Esophagus squamous epithelium (tissue), 5 donors: ENCODE data around the gene KPNA2. TPM values are rescaled to one million over a fixed set of nuclear protein-coding genes. Genes with fewer than 3 reads are reported as not detected.
"Not testable (repeated sequence)": the region's sequence is repeated elsewhere in the genome, so short reads cannot be mapped to it uniquely, and the experiment has no call there.

Source experiments
- DNase-seq: peaks from one replicate; lab custom pipeline; 2025; lab: John Stamatoyannopoulos, UW
- H3K27ac ChIP-seq, 4 donors: fragments of 200-600 bp; sonication (generic); one replicate each; pipeline ENCODE4 v1.5.1; 2016 to 2019; ENCODE audit warnings: mild to moderate bottlenecking in 1 of 4
- H3K27me3 ChIP-seq, 4 donors: fragments of 200-600 bp; sonication (generic); 1 replicate in 3 of 4; 2 replicates in 1 of 4; pipeline versions ENCODE4 v1.5.1 to v1.6.0; 2017 to 2021; ENCODE audit warnings: antibody characterized with exemption in 1 of 4
- H3K36me3 ChIP-seq, 3 donors: fragments of 200-600 bp; sonication (generic); one replicate each; pipeline ENCODE4 v1.5.1; 2016 to 2019
- H3K4me1 ChIP-seq, 3 donors: fragments of 200-600 bp; sonication (generic); one replicate each; pipeline ENCODE4 v1.5.1; 2017 to 2019
- H3K4me3 ChIP-seq, 4 donors: fragments of 200-600 bp; sonication (generic); 1 replicate in 3 of 4; 2 replicates in 1 of 4; pipeline ENCODE4 v1.5.1; 2016 to 2019; ENCODE audit warnings: mild to moderate bottlenecking in 2 of 4, moderate library complexity in 1 of 4
- H3K9me3 ChIP-seq, 3 donors: fragments of 200-600 bp; sonication (generic); one replicate each; pipeline ENCODE4 v1.5.1; 2016 to 2019
- CTCF ChIP-seq, 6 experiments: fragments of 450-650 bp in 4 of 6; fragments of 200-600 bp in 2 of 6; sonication (generic) in 2 of 6; IDR thresholded peaks; one replicate each; pipeline ENCODE4 v1.5.1; 2016 to 2019; ENCODE audit warnings: antibody characterized with exemption in 6 of 6, mild to moderate bottlenecking in 4 of 6, moderate library complexity in 4 of 6
- POLR2A ChIP-seq, 4 donors: fragments of 450-650 bp; IDR thresholded peaks; one replicate each; pipeline ENCODE4 v1.6.1; 2017; ENCODE audit warnings: antibody characterized with exemption in 4 of 4, mild to moderate bottlenecking in 4 of 4, moderate library complexity in 3 of 4
- WGBS, 2 donors: methylation state at CpG; one replicate each; pipeline ENCODE4 v1.1.5; 2018; 5-methylcytosine and 5-hydroxymethylcytosine counted together
- intact Hi-C: fragments of 100-400 bp; cut with DNase I; formaldehyde crosslinking; loops from one replicate; pipeline ENCODE4 v1.15.0; 2022
- total RNA-seq, 4 donors: library from RNA; depleted of rRNA; stranded (reverse); fragments of >200 nt; gene quantifications; one replicate each; pipeline ENCODE4 v1.1.0, GENCODE V29; 2016
- donor health status: DM: yes; HTN: yes; CAD: no.

Gene KPNA2
- total RNA-seq, 4 donors from 2014 or later = 35.5 to 97.8 (median 60.3) TPM

- Histone ChIP-seq H3K27ac (no peak overlapping the region), H3K4me1 (peaks cover 0 to 10% (median 4%) of the 10 kb centered on the region in 3 donors), H3K36me3 (peaks cover 0 to 39% (median 0%) of the 10 kb centered on the region in 3 donors), H3K27me3 (no peaks in the 10 kb centered on the region), H3K4me3 (no peak overlapping the region), H3K9me3 (no peaks in the 10 kb centered on the region)
- TF ChIP-seq POLR2A (IDR thresholded peaks at IDR 0.05) = no peak
- no peak for TF ChIP-seq CTCF (IDR thresholded peaks at IDR 0.05)
- intact Hi-C loops = no loop called here
- 81 to 91% methylated on average over 2 of the region's 2 CpGs for WGBS, 2 donors
- no peak for DNase-seq
Measured at GRCh38 chr17:68048996-68049395, 13.5 kb downstream of the KPNA2 start.

DNA sequence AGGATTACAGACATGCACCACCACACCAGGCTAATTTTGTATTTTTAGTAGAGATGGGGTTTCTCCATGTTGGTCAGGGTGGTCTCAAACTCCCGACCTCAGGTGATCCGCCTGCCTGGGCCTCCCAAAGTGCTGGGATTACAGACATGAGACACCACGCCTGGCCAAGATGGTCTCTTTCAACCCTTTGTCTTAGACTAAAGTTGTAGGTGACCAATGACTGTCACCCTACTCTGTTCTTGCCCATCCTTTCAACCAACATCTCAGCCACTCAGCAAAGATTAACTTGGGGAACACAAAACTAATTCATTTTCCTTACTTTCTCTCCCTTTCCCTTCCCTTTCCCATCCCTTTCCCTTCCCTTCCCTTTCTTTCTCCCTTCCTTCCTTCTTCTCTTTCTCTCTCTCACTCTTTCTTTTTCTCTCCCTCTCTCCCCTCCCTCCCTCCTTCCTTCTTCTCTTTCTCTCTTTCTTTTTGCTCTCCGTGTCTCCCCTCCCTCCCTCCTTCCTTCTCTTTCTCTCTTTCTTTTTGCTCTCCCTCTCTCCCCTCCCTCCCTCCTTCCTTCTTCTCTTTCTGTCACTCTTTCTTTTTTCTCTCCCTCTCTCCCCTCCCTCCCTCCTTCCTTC lies 14.4 kb downstream of the KPNA2 start:
- intact Hi-C loops = not testable (repeated sequence)
- 79 to 82% methylated on average over 4 of the region's 4 CpGs for WGBS, 2 donors

GRCh38 chr17:68051321-68052312 lies 16.1 kb downstream of the KPNA2 start:
- Histone ChIP-seq H3K4me1 (peaks cover 0 to 21% (median 14%) of the 10 kb centered on the region in 3 donors), H3K36me3 (peaks cover 0 to 12% (median 0%) of the 10 kb centered on the region in 3 donors)
- DNase-seq, H3K27ac ChIP-seq, H3K4me3 ChIP-seq, H3K9me3 ChIP-seq, intact Hi-C loops, H3K27me3 ChIP-seq: not testable (repeated sequence)
- 94 to 96% methylated on average over 17 to 26 of the region's 57 CpGs for WGBS, 2 donors

More for the DNA sequence above, 14.4 kb downstream of the KPNA2 start:
- not testable (repeated sequence) for H3K27me3 ChIP-seq, H3K9me3 ChIP-seq, H3K4me3 ChIP-seq, H3K27ac ChIP-seq, DNase-seq
- peaks cover 0 to 29% (median 0%) of the 10 kb centered on the region in 3 donors for H3K36me3 ChIP-seq
- H3K4me1 ChIP-seq = peaks cover 0 to 19% (median 14%) of the 10 kb centered on the region in 3 donors

DNA sequence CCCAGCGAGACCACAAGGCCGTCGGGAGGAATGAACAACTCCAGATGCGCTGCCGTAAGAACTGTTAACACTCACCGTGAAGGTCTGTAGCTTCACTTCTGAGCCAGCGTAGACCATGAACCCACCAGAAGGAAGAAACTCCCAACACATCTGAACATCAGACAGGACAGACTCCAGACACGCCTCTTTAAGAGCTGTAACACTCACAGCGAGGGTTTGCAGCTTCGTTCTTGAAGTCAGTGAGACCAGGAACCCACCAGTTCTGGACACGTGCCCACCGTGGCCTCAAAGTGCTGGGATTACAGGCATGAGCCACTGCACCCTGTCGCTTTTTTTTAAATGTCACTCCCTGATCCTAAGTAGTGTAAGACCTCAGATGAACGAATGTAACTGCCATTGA lies 17.3 kb downstream of the KPNA2 start:
- H3K4me1 ChIP-seq = peaks cover 0 to 21% (median 14%) of the 10 kb centered on the region in 3 donors
- peaks cover 0 to under 1% (median 0%) of the 10 kb centered on the region in 3 donors for H3K36me3 ChIP-seq
- H3K9me3 ChIP-seq = no peaks in the 10 kb centered on the region
- WGBS, 2 donors = 95 to 96% methylated on average over 12 to 14 of the region's 14 CpGs
- H3K4me3 ChIP-seq = no peak overlapping the region
- peak overlapping the region in 2 of 4 donors; percentile 70 to 73 for H3K27ac ChIP-seq
- no peaks in the 10 kb centered on the region for H3K27me3 ChIP-seq
- TF ChIP-seq POLR2A (IDR thresholded peaks at IDR 0.05) (no peak), CTCF (IDR thresholded peaks at IDR 0.05) (no peak)
- intact Hi-C loops = no loop called here
- no peak for DNase-seq

- no peak for TF ChIP-seq POLR2A (IDR thresholded peaks at IDR 0.05)
- TF ChIP-seq CTCF (IDR thresholded peaks at IDR 0.05) = no peak
Measured at GRCh38 chr17:68053231-68054013, 17.9 kb downstream of the KPNA2 start.

More at GRCh38 chr17:68053231-68054013, 17.9 kb downstream of the KPNA2 start:
- 50 to 54% methylated on average over 8 to 9 of the region's 9 CpGs for WGBS, 2 donors
- intact Hi-C loops = no loop called here
- Histone ChIP-seq H3K27ac (peak overlapping the region; percentile 24 to 73 (median 70)), H3K9me3 (no peaks in the 10 kb centered on the region), H3K36me3 (no peaks in the 10 kb centered on the region), H3K27me3 (no peaks in the 10 kb centered on the region), H3K4me3 (no peak overlapping the region), H3K4me1 (peaks cover 0 to 21% (median 14%) of the 10 kb centered on the region in 3 donors)
- no peak for DNase-seq
